Measurements from ENCODE around the gene USP6.
"Not testable (repeated sequence)": the region's sequence is repeated elsewhere in the genome, so short reads cannot be mapped to it uniquely, and the experiment has no call there.

The USP6 gene

DNA sequence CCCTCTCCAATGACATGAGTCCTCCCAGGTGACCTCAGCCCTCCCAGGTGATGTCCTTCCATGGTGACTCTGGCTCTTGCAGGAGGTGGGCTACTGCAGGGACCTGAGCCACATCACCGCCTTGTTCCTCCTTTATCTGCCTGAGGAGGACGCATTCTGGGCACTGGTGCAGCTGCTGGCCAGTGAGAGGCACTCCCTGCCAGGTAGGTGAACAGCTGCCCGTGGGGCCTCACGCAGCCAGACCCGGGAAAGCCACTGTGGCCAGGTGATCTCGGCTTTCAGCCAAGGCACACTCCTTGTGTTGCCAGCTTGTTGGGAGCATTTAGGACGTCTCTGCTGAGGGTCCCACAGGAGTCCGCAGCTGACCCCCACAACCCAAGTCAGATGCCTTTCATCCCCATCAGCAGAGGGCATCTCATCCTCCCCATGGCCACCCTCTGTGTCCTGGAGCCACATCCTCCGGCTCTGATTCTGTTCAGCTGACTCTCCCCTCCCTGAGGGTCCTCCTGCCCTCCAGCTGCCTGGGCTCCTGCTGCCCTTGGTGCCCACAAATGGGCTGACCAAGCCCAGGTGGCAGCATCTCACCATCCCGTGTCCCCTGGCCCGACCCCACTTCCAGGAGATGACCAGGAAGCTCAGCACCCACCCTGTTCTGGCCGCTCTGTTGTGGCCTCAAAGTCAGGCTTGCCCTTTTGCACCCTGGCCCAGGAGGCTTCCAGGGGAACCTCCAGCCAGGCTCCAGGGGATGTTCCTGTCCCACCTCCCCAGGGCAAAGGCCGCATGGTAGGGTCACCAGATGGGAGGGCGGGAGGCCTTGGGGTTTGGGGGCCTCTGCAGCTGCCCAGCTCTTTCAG, 20.1 kb downstream of the USP6 start:
- DNase-seq (ENCODE audit: low read depth) = no peak

DNA sequence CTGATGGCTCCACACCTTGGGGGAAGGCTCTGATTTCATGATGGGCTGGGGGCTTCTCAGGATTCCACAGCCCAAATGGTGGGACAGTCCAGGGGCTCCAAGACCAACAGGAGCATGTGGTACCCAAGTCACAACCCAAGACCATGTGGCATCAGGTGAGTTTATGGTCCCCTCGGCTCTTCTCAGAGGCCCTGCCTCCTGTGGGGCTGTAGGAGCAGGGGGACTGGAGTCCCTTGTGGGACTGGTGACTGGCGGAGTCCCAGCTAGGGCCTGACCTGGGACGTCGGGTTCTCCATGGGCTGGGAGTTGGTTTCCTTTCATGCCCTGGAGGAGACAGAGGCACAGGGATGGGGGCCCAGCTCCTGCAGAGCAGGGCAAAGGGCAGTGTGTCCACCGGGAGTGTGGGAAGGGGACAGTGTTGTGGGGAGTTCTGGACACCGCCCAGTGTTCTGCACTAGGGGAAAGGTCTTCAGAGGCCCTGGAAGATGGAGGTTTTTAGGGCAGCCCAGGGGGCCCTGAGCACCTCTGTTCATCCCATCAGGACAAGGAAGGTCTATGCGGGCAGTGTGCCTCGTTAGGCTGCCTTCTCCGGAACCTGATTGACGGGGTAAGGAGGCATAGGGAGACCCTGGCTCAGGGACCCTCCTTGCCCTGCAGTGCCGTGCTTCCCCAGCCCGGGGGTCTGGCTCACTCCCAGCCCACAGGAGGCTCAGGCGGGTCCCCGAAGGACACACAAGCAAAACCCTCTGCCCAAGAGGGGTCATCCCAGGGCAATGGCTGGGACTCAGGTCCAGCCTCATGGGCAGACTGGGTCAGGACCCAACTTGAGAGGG, 21.0 kb downstream of the USP6 start:
- DNase-seq (ENCODE audit: low read depth) = not testable (repeated sequence)

DNA sequence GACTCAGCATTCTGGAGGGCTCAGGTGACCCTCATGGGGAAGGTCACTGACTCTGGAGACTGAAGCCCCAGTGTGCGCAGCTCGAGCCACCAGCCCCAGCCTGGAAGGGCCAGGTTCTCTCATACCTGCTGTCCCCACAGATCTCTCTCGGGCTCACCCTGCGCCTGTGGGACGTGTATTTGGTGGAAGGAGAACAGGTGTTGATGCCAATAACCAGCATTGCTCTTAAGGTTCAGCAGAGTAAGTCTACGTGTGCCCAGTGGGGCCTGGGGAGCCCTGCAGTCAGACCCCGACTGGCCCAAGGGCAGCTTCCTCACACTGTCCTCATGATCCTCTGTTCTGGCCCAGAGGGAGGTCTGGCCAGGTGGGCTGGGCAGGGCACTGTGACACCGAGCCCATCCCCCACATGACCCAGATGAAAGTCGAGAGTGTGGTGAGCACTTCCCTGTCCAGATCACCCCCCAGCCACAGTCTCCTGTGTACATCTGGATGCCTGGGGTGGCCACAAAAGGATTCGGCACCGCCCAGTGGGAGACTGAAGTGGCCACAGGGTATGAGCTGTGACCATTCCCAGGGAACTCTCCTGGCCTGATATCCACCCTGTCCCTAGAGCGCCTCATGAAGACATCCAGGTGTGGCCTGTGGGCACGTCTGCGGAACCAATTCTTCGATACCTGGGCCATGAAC, 21.8 kb downstream of the USP6 start:
- DNase-seq (ENCODE audit: low read depth) = not testable (repeated sequence)

DNA sequence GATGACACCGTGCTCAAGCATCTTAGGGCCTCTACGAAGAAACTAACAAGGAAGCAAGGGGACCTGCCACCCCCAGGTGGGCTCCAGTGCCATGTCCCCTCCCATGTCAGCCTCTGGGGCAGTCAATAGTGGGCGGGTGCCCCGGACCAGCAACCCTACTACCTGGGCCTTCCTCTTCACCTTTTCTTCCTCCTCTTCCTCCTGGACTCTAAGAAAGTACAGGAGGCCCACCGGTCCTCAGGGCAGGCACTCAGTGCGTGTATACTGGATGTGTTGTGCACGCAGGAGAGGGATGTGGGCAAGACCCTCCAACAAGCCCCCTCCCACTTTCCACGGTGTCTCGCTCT, 22.3 kb downstream of the USP6 start:
- not testable (repeated sequence) for DNase-seq (ENCODE audit: low read depth)

DNA sequence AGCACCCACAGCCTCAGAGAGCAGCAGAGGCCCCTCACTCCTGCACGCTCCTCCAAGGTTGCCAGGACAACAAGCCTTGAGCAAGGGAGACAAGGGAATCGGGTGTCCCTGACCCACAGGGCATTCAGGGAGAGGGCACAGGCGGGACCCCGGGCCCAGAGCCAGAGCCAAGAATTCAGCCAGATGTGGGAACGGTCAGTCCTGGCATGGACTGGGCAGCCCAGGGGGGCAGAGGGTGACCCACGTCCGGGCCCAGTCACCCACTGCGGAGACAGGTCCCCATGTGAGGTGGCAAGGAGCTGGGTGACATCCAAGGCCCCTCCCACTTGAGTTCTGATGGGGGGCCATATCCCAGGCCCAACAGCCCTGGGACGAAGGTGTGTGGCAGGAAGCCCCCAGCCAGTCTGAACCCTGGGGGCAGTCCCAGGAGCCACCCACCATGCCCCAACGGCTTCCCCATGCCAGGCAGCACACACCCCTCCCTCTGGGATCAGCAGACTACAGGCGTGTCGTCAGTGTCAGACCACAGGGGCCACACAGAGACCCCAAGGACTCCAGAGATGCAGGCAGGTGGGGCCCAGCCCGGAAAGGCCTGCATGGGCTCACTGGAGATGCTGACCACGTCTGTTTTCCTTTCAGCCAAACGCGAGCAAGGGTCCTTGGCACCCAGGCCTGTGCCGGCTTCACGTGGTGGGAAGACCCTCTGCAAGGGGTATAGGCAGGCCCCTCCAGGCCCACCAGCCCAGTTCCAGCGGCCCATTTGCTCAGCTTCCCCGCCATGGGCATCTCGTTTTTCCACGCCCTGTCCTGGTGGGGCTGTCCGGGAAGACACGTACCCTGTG, 23.0 kb downstream of the USP6 start:
- no peak for DNase-seq (ENCODE audit: low read depth)

DNA sequence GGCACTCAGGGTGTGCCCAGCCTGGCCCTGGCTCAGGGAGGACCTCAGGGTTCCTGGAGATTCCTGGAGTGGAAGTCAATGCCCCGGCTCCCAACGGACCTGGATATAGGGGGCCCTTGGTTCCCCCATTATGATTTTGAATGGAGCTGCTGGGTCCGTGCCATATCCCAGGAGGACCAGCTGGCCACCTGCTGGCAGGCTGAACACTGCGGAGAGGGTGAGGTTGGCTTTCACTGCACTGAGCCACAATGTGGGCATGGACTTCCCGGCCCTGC, 23.6 kb downstream of the USP6 start:
- no peak for DNase-seq (ENCODE audit: low read depth)

DNA sequence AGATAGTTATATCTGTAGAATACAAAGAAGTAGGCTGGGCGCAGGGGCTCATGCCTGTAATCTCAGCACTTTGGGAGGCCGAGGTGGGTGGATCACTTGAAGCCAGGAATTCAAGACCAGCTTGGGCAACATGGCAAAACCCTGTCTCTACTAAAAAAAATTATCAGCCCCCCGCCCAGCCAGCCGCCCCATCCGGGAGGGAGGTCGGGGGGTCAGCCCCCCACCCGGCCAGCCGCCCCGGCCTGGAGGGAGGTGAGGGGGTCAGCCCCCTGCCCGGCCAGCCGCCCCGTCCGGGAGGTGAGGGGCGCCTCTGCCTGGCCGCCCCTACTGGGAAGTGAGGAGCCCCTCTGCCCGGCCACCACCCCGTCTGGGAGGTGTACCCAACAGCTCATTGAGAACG, 27.0 kb downstream of the USP6 start:
- DNase-seq (ENCODE audit: low read depth) = not testable (repeated sequence)

DNA sequence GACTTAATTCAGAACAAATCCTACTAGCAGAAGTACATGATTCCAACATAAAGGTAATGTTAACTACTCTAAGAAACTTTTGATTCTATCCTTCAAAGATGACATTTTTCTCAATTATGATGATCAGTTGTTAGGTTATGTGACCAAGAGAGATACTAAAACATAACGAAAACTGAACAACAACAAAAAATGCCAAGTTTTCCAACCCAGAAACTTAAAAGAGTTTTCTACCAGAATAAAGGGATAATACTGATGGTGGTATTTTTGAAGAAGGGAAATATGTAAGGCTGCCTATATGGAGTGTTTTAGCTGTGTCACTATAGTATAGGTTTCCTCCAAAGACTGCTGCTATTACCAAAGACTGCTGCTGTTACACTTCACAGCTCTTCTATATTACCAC, 30.3 kb downstream of the USP6 start:
- DNase-seq (ENCODE audit: low read depth) = not testable (repeated sequence)

DNA sequence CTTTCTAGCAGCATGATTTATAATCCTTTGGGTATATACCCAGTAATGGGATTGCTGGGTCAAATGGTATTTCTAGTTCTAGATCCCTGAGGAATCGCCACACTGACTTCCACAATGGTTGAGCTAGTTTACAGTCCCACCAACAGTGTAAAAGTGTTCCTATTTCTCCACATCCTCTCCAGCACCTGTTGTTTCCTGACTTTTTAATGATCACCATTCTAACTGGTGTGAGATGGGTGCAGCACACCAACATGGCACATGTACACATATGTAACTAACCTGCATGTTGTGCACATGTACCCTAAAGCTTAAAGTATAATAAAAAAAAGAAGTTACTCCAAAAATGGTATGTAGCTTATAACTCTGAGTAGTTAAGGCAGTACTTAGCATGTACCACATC, 44.9 kb downstream of the USP6 start:
- not testable (repeated sequence) for DNase-seq (ENCODE audit: low read depth)

DNA sequence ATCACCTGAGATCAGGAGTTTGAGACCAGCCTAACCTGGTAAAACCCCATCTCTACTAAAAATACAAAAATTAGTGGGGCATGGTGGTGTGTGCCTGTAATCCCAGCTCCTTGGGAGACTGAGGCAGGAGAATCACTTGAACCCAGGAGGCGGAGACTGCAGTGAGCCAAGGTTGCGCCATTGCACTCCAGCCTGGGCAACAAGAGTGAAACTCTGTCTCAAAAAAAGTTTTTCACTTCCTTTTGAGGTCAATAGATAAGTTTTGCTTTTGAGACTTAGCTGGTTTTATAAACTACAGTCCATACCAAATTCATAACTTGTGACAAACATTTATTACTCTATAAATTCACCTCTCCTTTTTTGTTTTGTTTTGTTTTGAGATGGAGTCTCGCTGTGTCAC, 46.0 kb downstream of the USP6 start:
- not testable (repeated sequence) for DNase-seq (ENCODE audit: low read depth)

DNA sequence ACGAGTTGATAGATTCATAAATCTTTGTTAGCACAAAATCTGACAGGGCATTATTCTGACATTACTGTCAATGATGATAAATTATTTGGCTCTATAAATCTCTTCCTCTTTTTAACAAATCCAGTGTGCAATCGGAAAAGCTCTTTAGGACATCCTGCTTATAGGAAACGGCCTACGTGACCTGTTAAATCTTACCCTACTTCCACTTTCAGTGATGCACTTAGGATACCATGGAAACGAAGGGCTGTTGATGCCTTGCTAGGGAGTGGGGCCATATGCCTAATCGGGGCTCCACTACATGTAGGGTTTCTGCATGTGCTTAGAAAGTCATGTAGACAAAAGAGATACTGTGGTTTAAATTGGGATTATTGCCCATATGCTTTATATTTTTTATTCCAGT, 48.6 kb downstream of the USP6 start:
- no peak for DNase-seq (ENCODE audit: low read depth)

DNA sequence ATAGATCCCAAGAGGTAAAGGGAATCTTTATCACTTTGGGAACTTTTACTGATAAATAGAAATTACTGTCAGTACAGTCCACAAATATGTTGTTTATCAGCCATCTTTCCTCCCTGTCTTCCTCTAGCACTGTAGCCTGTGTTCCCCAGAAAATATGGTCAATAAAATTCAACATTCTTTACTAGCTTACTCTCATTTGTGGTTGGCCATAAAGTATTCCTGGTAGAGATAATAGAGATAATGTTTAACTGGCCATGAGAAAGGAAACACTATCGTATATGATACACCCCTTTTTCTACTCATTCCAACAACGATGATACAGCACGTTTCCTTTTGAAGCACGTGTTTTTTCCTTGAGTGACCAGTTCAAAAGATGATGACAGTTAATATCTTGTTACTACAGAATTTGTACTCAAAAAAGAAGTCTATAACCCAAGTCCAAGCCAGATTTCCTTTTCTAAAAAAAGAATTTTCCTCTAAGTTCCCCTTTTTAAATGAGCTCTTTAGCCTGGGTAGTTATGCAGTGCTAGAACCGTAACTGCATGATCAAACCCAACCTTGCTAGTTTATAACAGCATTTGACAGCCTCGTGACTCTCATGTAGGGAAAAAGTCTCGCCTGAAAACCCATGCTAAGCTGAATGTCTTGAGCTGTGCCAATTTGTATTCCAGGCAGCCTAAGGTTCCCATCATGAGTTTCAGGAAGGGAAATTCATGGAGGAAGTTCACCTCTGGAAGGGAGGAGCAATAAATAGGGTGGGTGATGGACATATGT, 50.1 kb downstream of the USP6 start:
- not testable (repeated sequence) for DNase-seq (ENCODE audit: low read depth)

DNA sequence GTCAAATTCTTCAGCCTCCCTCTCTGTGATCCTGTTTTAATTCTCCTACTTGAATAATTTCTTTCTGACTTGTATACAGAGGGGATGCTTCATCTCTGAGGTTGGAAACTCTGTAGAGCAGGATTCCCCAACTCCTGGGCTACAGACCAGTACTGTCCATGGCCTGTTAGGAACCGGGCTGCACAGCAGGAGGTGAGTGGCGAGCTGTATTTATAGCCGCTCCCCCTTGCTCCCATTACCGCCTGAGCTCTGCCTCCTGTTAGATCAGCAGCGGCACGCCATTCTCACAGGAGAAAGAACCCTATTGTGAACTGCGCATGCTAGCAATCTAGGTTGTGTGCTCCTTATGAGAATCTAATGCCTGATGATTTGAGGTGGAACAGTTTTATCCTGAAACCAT, 59.2 kb downstream of the USP6 start:
- DNase-seq (ENCODE audit: low read depth) = not testable (repeated sequence)

DNA sequence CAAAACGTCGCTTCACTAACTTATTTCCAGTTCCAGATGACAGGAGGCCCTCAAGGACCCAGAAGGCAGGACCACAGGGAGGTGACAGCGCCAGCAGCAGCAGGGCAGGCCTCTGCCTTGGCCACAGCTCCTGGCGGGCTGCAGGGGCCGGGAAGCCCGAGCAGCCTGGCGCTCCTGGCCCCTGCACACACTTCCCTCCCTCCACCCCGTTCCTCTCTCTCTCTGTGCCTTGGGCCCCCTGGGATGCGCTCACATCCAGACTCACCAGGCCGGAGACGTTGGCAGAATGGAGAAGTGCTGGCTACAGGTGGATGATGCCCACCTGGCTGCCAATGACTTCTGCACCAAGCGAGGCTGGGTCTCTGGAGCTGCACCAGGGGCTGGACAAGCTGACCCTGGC, 63.2 kb downstream of the USP6 start:
- no peak for DNase-seq (ENCODE audit: low read depth)

DNA sequence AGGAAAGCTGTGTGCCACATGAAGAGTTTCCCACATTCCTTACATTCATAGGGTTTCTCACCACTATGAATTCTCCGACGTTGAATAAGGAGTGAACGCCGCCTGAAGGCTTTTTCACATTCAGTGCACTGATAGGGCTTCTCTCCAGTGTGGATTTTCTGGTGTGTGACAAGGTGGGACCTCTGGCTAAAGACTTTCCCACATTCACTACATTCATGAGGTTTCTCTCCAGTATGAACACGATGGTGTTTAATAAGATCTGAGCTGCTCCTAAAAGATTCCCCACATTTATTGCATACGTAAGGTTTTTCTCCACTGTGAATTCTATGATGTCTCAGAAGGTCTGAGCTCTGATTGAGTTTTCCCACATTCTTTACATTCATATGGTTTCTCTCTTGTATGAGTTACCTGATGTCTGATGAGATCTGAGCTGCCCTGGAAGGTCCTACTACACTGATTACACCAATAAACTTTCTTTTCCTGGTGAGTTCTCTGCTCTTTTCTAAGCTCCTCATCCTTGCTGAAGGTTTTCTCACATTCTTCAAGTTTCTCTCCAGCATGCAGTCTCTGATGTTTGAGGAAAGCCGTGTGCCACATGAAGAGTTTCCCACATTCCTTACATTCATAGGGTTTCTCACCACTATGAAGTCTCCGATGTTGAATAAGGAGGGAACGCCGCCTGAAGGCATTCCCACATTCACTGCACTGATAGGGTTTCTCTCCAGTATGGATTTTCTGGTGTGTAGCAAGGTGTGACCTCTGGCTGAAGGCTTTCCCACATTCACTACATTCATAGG, 65.9 kb downstream of the USP6 start:
- DNase-seq (ENCODE audit: low read depth) = no peak

DNA sequence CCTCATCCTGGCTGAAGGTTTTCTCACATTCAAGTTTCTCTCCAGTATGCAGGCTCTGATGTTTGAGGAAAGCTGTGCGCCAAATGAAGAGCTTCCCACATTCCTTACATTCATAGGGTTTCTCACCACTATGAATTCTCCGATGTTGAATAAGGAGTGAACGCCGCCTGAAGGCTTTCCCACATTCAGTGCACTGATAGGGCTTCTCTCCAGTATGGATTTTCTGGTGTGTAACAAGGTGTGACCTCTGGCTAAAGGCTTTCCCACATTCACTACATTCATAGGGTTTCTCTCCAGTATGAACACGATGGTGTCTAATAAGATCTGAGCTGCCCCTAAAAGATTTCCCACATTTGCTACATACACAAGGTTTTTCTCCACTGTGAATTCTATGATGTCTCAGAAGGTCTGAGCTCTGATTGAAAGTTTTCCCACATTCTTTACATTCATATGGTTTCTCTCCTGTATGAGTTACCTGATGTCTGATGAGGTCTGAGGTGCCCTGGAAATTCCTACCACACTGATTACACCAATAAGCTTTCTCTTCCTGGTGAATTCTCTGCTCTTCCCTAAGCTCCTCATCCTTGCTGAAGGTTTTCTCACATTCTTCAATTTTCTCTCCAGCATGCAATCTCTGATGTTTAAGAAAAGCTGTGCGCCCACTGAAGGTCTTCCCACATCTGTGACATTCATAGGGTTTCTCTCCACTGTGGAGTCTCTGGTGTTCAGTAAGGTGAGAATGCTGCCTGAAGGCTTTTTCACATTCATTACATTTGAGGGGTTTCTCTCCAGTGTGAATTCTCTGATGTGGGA, 67.0 kb downstream of the USP6 start:
- DNase-seq (ENCODE audit: low read depth) = no peak

DNA sequence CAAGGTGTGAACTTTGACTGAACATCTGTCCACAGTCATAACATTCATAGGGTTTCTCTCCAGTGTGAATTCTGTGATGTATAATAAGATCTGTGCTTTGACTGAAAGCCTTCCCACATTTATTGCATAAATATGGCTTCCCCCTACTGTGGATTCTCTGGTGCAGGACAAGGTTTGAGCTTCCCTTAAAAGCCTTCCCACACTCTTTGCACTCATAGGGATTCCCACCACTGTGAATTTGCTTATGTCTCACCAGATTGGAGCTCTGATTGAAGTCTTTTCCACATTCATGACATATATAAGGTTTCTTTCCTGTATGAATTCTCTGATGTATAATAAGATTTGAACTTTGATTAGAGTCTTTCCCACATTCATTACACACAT, 67.6 kb downstream of the USP6 start:
- no peak for DNase-seq (ENCODE audit: low read depth)

DNA sequence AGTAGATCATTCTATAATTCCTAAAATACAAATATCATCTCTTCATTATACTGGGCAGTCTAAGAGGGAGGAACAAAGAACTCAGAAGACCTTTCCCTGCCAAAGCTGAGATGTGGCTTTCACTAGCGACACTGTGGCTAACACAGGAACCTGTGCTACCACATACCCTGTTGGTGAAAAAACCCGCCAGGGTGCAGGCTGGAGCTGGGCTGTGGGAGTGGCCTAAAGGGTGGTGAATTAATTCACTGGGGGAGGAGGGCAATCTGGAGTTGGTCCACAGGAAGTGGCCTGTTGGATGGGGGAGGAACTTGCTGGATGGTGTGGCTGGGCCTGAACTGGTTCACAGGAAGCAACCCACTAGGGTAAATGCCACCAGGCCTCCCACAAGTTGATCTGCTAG, 68.5 kb downstream of the USP6 start:
- peak; percentile 10 for DNase-seq (ENCODE audit: low read depth)

DNA sequence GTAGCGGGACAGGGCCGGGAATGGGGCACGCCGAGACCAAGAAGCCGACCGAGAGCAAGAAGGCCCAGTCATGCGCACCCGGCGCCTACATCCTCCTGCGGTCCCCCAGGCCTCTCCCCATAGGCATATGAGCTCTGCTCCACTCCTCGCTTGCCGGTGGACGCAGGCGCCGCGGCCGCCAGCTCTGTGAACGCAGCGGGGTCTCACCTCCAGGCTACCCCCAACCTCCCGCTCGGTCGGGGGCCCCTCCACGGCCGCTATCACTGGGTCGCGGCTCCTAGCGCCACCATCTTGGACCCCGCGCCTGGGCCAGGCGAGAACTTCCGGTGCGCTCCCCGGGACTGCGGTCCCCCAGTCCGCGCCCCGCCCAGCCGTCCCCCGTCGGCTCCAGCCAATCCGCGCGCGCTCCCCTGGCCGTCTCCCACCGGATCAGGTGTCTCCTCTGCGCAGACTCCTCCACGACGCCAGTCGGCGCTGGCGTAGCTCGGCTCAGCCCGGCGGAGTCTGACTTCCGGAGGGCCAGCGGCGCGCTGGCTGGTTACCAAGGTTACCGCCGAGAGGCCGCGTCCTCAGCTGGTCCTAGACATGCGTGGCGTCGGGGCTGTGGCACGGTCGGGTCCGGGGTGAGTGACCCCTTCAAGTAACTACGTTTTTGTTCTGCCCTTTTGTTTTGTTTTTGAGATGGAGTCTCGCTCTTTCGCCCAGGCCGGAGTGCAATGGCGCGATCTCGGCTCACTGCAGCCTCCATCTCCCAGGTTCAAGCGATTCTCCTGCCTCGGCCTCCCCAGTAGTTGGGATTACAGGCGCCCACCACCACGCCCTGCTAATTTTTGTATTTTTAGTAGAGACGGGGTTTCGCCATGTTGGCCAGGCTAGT, 75.9 kb downstream of the USP6 start, which contains the start of gene ZNF594:
TSS of gene ZNF594 (minus strand) at position 328 of the 877 bp plus-strand sequence. CDS start 7,612 bp downstream, outside the sequence.
- DNase-seq (ENCODE audit: low read depth) = peak; percentile 94

Data from stimulated activated CD8-positive, alpha-beta memory T cell treated with anti-CD3 and anti-CD28 coated beads, Interleukin-12 subunit alpha, Interleukin-12 subunit beta, amount 100 ng/mL, for 1 hour (primary cell).